NCI-H2081 treated with DMSO at 0.1 percent for 48 hours (cell line): ENCODE results near the gene HECTD2.
"Not testable (repeated sequence)": the region's sequence is repeated elsewhere in the genome, so short reads cannot be mapped to it uniquely, and the experiment has no call there.

ENCODE experiments used
- DNase-seq: peaks from one replicate; lab custom pipeline; 2025; lab: John Stamatoyannopoulos, UW

HECTD2 gene

DNA sequence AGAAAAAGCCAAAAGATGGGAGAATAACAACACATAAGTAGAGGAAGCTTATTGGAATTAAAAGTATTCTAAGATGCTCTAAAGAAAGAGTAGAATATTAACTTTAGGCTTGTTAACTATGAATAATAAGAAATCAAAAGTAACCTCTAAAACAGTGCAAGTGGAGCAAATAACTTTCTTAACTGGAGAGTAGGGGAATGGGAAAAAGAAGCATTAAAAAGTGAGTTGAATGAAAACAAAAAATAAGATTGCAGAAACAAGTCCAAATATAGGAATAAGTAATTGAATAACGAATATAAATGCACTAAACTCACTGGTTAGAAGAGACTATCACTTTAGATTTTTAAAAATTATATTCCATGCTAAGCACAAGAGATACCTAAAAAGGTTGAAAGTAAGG is 63.9 kb downstream of the HECTD2 start:
- no peak for DNase-seq

DNA sequence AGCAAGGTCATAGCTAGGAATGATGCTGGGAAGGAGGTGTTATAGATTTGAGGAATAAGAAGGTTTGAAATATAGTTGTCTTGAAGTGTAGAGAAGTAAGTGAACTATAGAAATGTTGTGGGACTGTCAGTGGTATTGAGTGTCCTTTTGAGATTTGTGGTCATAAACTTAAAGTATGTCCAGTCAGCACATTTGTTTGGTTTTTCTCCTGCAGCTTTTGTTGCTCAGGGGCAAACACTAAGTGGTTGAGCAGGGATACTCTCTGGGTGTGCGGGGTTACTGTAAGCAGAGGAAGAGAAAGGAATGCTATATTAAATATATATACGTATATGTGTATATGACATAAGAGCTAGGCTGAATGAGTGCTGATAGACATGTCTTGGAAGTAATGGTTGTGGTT is 67.1 kb downstream of the HECTD2 start:
- no peak for DNase-seq

DNA sequence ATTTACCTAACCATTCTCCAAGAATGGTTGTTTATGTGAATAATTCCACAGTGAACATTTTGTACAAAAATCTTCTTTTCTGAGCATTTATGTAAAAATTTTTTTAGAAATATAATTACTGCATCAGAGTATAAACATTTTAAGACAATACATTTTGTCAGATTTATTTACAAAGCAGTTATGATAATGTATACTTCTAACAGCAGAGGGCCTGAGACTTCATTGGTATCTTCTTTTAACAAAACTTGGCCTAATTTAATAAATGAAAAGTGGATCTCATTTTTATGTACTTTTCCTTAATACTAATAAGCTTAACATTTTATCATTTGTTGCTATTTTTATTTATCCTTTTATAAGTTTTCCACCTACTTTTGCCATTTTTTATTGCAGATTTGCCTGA is 69.4 kb downstream of the HECTD2 start:
- no peak for DNase-seq

DNA sequence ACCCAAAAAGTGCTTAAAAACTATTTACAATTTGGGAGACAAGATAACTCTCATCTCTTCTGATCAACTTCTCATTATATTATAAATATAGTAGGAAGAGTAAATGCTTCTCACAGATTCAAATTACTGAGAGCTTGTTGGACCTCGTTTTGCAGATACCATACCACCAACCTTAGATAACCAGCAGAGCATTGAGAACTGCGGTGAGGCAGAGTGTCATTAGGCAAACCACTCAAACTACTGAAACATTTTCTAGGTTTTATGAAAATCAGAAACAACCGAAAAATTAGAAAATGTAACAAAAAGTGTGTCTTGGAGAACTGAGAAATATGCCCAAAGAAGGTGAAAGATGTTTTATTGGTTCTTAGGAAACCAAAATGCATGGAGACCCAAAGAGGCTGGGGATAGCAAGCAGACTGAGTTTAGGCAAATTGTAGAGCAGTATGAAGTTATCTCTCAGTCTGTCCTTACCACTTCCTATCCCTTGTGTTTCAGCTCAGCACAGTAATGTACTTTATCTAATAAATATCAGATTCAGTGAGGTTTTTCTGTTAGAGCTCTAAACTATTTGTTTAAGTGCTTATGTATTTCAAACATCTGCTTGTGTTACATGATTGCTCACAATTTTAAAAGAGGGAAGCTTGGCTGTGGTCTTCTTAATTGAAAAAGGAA is 77.9 kb downstream of the HECTD2 start:
- no peak for DNase-seq

DNA sequence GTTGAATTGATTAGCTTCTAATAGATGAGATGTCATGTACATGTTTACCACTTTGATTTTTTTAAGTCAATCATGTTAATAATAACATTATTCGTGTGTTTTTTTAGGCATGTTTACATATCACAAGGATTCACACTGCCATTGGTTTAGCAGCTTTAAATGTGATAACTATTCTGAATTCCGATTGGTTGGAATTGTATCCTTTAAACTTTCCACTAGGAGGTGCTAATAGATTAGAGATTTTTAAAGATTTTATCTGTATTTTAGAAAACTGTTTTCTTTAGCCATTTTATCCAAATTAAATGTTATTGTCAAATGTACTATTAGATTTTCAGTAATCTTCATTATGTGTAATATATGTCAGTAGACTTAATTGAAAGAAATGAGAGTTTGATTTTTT is 83.2 kb downstream of the HECTD2 start:
- no peak for DNase-seq

DNA sequence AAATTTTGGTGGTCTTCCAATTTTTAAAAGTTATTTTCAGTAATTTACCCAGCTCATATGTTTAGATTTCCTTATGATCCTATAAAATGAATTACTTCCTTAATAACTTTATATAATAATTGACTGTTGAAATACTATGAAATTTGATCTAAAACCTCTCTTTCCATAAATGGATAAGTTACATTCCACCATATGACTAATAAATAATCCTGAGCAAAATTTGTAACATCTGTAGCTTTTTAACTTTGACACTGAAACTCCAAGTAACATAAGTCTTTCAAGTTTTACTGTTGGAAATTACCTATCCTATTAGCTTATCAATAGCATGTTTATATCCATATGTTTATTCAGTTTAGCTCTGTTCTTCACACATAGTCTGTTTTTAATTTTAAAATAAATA is 85.3 kb downstream of the HECTD2 start:
- no peak for DNase-seq

DNA sequence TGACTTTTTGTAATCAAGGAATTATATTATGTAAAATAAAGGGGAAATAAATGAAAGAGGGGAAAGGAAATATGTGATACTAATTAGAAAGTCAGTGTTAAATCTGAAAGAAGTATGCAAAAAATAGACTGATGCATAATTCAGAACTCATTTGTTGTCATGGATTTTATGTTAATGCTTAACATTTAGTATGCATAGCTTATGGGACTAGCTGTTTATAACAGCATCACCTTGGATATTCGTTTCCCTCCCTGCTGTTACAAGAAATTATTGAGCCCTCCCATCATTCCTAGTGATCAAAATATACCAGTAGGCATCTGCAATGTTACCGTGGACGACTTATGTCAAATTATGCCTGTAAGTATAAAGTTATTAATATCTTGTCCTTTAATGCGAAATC is 85.9 kb downstream of the HECTD2 start:
- DNase-seq: no peak

DNA sequence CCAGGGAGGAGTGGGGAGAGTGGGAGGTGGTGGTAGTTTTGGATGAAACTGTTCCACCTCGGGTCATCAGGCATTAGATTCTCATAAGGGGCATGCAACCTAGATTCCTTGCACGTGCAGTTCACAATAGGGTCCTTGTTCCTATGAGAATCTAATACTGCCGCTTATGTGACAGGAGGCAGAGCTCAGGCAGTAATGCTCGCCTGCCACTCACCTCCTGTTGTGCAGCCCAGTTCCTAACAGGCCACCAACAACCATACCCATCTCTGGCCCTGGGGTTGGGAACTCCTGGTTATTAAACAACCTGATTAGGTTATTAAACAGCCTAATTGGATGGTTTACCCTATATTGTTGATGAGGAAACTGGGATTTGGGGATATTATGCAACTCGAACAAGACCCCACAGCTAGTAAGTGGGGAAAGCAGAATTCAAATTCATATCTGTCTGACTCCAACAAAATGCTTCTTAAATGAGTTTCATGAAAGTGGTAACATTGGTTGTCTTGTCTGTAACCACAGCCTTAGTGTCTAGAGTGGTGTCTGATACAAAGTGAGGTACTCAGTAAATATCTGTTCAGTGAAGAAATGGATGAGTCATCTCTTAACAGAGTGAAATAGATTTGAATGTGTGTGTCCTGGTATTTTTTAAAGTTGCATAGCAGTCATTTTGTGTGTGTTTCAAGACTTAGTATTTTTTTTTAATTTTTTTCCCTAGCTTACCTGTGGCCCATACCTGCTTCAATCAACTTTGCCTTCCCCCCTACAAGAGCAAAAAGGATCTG is 101.6 kb downstream of the HECTD2 start:
- DNase-seq: no peak

DNA sequence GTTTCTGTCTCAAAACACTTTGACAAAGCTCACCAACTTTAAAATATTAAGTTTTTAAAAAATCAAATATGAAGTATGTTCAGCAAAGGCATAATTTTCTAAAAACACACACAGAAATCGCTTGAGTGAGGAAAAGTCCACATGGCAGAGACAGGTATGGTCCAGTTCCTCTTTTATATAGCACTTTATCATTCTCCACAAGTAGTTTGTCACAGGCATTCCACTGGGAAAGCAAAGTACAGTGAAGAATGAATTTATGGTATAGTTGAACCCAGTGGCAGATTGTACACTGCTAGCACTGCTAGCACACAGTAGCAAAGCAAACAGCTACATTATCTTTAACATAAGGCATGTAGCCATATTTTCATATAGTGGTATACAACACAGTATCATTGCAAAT is 102.3 kb downstream of the HECTD2 start:
- no peak for DNase-seq

DNA sequence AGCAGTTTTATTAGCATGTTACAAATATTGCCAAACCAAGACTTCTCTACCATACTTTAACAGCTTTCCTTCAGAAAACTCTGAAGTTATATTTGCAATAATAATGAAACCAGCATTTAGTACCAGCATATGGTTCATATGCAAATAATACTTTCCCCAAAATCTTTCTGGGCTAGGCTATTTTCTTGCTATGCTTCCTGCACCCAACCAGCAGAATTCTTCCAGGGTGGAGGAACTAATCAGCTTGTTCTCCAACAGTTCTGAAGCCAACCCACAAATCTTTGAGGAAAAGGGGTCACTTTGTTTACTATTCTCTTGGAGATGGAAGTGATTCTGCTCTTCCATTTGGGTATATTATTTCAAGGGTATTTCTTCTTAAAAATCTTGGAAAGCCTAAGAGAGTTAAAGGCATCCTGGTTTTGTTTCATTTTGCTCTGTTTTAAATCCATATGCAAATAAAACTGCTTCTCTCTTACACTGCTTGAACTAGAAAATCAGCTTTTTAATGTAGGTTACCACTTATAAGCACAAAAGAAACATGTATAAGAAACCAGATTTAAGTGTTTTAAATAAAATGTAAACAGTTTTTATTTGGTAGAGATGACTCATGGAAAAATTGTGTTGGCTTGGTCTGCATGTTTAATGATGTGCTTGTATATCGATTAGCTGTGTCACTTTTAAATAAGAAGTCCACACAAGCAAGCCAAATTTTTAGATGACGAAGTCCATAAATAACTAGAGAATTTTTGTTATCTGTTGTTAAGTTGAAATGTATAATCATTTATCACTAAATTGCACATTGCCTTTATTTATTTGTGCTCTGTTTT is 103.7 kb downstream of the HECTD2 start:
- DNase-seq: no peak

DNA sequence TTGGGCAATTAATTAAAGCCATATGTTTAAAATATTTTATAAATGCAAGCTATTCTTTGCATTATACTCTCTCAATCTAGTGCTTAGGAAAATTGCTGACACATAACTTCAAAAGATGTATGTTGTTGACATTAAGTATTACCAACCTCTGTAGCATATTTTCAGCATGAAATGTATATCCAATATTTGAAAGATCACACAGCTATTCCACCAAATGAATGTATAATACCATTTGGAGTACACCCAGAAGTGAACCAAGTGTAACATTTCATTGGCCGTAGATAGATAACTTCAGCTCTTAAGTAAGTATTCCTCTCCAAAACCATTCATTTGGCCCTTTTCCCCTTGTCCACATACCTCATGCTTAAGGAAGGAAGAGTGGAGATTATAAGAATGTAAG is 104.6 kb downstream of the HECTD2 start:
- no peak for DNase-seq

DNA sequence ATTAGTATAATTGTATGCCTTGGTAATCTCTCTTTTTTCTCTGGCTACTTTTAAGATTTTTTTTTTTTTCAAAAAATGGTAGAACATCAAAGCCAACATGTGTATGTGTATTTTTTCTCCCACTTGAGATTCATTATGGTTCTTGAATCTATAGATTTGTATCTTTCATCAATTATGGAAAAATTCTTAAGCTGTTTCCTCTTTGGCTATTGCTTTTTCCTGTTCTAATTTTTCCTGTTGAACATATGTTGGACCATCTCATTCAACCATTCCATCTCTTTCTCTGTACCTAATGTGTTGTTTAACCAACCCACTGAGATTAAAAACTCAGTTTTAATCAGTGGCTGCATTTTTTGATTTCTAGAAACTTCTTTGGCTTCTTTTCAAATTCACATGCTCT is 107.2 kb downstream of the HECTD2 start:
- DNase-seq: no peak

DNA sequence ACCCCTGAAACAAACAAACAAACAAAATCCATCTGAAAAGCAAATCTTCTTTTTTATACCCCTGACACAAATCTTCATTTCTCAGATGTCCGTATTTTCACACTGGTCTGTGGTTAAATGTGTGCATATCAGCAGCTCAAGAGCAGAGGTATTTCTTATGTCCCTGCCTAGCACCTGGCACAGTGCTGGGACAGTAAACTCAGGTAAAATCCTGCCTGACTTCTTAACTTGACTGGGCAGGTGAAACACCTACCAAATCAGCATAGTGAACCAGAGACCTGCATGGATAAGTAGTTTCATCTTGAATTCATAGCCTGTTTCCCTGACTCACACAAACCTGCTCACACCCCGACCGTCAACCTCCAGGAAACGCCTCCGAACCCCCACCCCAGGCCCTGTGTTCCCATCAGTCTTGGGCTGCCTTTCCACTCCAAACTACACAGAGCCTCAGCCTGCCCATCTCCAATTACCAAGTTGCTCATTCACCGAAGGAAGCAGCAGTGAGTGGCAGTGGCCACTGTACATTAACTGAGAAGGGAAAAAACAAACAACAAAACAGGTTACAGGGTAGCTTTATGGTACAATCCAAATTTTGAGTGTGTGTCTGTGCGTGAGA is 109.9 kb downstream of the HECTD2 start:
- DNase-seq: no peak

DNA sequence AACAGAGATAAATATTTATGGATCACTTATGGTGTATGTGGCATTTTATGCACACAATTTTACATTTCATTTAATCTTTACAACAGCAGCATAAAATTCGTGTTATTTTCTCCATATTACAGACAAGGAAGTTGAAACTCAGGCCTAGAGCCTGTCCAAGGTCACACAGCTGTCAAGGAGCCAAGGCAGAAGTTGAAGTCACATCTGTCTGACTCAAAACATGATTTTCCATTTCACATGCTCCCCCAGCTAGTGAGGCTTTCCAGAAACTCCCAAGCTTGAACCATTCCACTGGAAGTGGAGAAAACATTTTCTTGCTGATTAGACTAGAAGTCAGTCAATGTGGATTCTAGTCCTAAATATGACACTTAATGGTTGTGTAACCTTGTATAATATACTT is 110.5 kb downstream of the HECTD2 start:
- DNase-seq: no peak

DNA sequence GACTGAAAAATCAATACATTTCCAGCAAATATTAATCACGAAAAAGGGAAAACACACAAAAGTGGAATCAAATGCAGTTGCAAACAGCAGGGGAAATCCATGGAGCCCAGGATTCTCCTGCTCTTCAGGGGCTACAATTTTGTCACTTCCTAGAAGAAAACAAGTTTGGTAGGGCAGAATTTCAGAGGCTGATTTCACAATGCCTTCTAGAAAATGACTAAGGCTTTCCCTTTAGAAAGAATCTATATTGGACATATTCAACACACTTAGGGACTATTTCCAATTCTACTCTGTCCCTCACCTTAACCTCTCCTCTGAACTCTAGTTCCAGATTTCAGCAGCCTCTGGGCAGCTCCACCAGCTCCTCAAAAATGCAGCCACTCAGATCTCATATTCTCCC is 111.3 kb downstream of the HECTD2 start:
- DNase-seq: no peak

DNA sequence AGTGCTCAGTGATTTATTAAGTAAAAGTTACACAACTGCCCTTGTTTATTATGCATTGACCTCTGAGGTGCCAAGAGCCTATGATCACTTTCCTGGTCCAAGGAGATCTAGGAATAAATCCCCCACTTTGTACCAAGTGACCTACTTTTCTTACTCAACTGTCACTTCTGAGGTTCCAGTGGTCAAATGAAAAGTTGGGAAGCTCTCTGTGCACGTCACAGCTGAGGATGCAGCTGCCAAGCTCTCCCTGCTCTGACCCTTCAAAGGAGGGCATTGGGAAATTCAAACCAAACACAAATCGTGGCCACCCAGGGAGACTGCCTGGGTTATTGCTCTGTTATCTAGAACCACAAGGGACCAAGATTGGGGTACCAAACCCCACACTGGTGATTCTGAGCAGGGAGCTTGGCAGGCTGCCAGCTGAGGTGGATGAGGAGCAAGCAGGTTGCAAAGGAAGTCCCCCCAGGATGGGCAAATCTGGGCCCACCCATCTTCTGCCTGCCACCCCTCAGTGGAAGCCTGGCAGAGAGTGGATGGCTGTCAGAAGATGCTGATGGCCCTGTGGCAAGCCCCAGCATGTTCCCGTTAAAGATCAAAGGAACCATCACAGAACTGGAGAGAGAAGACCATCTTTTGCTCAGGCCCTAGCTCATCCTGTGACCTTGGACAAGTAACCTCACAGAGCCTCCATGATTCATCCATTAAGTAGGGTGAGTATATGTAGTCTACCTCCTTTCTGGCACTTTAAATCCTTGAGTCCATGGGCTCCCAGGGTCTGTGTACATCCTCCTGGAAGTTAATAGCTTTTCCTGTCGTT is 116.0 kb downstream of the HECTD2 start:
- no peak for DNase-seq

DNA sequence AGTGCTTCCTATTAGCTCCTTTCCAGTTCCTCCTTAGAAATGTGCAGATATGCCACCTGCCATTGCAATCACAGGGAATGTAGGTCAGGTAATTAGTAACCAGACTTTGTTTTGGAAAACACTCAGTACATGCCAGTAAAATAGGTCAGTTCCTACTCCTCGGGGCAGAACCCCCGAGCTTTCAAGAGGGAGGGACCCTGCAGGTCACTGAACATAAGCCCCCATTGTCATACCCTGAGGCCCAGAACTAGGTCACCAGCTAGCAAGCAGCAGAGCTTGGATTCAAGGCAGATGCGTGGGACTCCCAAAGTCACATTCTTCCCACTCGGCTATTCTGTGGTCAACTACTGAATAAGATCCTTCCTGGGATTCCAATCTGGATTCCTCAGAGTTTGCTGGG is 117.9 kb downstream of the HECTD2 start:
- no peak for DNase-seq

DNA sequence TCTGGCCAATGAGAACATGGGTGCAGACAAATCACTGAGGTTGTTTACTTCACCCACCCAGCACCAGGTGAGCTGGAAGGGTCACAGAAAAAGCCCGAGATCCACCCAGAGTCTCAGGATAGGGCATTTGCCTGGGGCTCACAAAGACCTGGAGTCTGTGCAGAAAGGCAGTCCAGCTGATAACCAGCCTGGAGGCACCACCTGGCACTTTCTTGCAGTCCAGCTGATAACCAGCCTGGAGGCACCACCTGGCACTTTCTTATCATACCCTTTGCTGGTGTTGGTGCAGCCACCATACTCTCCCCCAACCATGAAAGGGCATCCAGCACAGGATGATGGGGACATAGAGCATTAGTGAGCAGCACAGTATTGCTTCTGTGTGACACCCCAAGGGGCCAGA is 118.6 kb downstream of the HECTD2 start:
- no peak for DNase-seq

DNA sequence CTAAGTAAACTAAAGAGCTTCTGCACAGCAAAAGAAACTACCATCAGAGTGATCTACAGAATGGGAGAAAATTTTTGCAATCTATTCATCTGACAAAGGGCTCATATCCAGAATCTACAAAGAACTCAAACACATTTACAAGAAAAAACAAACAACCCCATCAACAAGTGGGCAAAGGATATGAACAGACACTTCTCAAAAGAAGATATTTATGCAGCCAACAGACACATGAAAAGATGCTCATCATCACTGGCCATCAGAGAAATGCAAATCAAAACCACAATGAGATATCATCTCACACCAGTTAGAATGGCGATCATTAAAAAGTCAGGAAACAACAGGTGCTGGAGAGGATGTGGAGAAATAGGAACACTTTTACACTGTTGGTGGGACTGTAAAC is 124.6 kb downstream of the HECTD2 start:
- DNase-seq: not testable (repeated sequence)

DNA sequence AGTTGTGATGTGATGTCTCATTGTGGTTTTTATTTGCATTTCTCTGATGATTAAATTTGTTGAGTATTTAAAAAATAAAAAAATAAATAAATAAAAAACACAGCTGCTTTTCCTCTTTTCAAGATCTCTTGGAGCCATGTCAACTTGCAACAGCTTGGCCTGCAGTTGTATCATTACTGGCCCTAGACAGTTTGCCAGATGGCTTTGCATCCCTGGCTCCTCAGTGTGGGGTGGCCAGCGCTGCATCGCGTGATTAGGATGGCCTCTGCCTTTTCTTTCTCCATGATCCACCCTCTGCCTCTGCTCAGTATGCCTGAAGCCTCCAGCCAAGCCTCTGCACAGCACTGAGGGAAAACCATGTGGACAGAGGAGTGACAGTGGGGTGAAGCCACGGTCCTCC is 126.0 kb downstream of the HECTD2 start:
- no peak for DNase-seq

DNA sequence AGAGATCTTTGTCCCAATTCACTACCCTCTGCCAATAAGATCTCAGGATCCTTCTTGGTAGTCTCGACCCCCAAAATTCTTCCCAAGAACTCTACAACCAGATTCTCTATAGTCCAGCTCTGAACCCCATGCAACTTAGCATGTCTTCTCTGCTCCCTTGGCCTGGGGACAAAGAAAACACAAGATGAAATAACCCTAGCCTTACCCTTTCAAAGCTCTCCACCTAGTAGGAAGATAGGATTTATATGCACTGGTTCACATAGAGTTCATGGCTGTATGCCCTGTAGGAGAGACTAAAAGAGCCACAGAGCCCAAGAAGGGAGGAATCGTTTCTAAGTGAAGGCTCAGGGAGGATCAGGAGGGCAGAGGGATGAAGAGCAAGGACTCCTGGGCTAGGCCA is 126.6 kb downstream of the HECTD2 start:
- no peak for DNase-seq
